HepG2 (cell line): ENCODE measurements around the gene TRAF4. TPM values are rescaled to one million over a fixed set of nuclear protein-coding genes. Genes with fewer than 3 reads are reported as not detected.
A peak's percentile ranks its signal among the peaks of the same experiment; 100 is the strongest.

Source experiments
- ATAD3A ChIP-seq: sonication (generic); formaldehyde crosslinking; IDR thresholded peaks from 2 replicates; pipeline ENCODE4 v1.4.0; 2020; ENCODE audit warnings: missing genetic modification reagents
- CREM ChIP-seq, 2 experiments: sonication (generic) in 1 of 2; formaldehyde crosslinking in 1 of 2; IDR thresholded peaks; 2 replicates each; pipeline versions ENCODE4 v1.4.0 to v1.6.1; 2016 to 2020; ENCODE audit warnings: antibody characterized with exemption in 1 of 2, mild to moderate bottlenecking in 1 of 2, missing genetic modification reagents in 1 of 2
- KMT2A ChIP-seq: sonication (generic); formaldehyde crosslinking; IDR thresholded peaks from 2 replicates; pipeline ENCODE4 v1.4.0; 2020; ENCODE audit warnings: missing genetic modification reagents
- MXD4 ChIP-seq: IDR thresholded peaks from 2 replicates; pipeline ENCODE4 v1.6.1; 2016; ENCODE audit warnings: mild to moderate bottlenecking, missing biosample characterization, missing genetic modification reagents
- ZFP37 ChIP-seq: sonication (generic); formaldehyde crosslinking; IDR thresholded peaks from 2 replicates; pipeline ENCODE4 v1.4.0; 2020; ENCODE audit warnings: missing genetic modification reagents, borderline replicate concordance
- ZNF17 ChIP-seq: sonication (generic); formaldehyde crosslinking; IDR thresholded peaks from 2 replicates; pipeline ENCODE4 v1.5.0; 2020; ENCODE audit warnings: mild to moderate bottlenecking, missing genetic modification reagents
- ZNF557 ChIP-seq: sonication (generic); formaldehyde crosslinking; IDR thresholded peaks from 2 replicates; pipeline ENCODE4 v1.4.0; 2020; ENCODE audit warnings: missing genetic modification reagents
- ZNF781 ChIP-seq: sonication (generic); formaldehyde crosslinking; IDR thresholded peaks from 2 replicates; pipeline ENCODE4 v1.5.1; 2020; ENCODE audit warnings: borderline replicate concordance, mild to moderate bottlenecking, missing genetic modification reagents; ENCODE audit errors: not compliant biosample characterization
- ZNF839 ChIP-seq: sonication (generic); formaldehyde crosslinking; IDR thresholded peaks from 2 replicates; pipeline ENCODE4 v1.4.0; 2020; ENCODE audit warnings: missing genetic modification reagents, mild to moderate bottlenecking, borderline replicate concordance
- polyA plus RNA-seq, 8 experiments: library from polyadenylated mRNA; depleted of rRNA in 3 of 8; stranded (reverse) in 7 of 8; unstranded in 1 of 8; fragments of >200 nt; fragmentation: Illumina TruSeq in 4 of 8; extraction: Trizol in 4 of 8; gene quantifications; 2 replicates each; pipeline versions ENCODE4 v1.2.1 to v1.2.3, GENCODE V29; 2011 to 2016; ENCODE audit warnings: low read depth in 4 of 8, missing spikeins in 1 of 8, mixed read lengths in 1 of 8; ENCODE audit not compliant: insufficient read depth in 1 of 8
- total RNA-seq, 5 experiments: library from RNA; depleted of rRNA; stranded (reverse); fragments of >200 nt; fragmentation: Illumina TruSeq; extraction: Trizol; gene quantifications; 2 replicates each; pipeline ENCODE4 v1.2.3, GENCODE V29; 2016; ENCODE audit warnings: low read depth in 1 of 5
- TF ChIP-seq, protein P1 (sequence below): sonication (generic); formaldehyde crosslinking; IDR thresholded peaks from 2 replicates; pipeline ENCODE4; 2020; ENCODE audit warnings: missing genetic modification reagents, mild to moderate bottlenecking, borderline replicate concordance
- TF ChIP-seq, protein P2 (sequence below), 2 experiments: fragments of 450-650 bp in 1 of 2; sonication (generic) in 1 of 2; formaldehyde crosslinking in 1 of 2; IDR thresholded peaks; 2 replicates each; pipeline versions ENCODE4 v1.6.1 to v1.8.0; 2016 to 2022; ENCODE audit warnings: antibody characterized with exemption in 1 of 2, mild to moderate bottlenecking in 1 of 2, missing genetic modification reagents in 1 of 2
- TF ChIP-seq, protein P3 (sequence below): sonication (generic); formaldehyde crosslinking; IDR thresholded peaks from 2 replicates; pipeline ENCODE4 v1.5.0; 2020; ENCODE audit warnings: mild to moderate bottlenecking, low read depth, missing genetic modification reagents, borderline replicate concordance
- TF ChIP-seq, protein P4 (sequence below): sonication (generic); formaldehyde crosslinking; IDR thresholded peaks from 2 replicates; pipeline ENCODE4 v1.5.0; 2020; ENCODE audit warnings: mild to moderate bottlenecking, missing genetic modification reagents

The TRAF4 gene
- total and polyA plus RNA-seq, 2 of the 13 experiments (the other 11 are each of a cell fraction or from before 2014, with no cell fraction given): 86.0 to 89.9 TPM

DNA sequence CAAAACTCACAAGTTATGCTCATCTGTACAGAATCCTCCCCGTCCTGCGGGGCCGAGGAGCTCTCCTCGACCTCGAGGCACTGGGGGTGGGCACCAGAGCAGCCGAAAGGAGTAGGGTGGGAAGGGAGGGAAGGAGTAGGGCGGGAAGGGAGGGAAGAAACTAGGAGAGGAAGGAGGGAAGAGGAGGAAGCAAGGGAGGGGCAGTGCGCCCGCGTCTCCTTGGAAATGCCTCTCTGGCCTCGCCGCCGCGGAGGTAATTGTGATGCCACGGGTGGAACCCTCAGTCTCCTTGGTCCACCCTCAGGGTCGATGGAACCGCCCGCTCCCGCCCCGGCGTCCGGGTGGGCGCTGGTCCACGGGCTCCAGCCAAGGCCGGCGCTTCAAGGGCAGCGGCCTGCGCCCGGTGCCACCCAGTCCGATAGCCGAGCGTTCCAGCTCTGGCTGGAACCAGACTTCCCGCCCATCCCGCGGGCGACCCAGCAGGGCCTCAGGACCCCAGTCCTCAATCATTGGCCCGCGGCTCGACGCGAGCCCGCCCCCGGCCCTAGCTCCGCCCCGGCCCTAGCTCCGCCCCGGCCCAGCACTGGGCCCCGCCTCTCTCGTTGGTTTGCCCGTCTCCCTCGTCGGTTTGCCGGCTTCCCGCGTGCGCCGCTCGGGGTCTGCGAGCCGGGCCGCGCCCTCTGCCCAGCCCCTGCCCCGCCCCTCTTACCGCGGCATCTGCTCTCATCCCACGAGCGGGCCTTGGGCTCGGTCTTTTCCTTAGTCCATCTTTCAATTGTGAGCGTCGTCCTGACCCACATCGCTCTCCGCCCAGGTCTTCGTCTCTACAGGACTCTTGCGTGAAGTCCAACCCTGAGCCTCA is 32.7 kb upstream of the TRAF4 start (continued):
- TF ChIP-seq, protein P1, sequence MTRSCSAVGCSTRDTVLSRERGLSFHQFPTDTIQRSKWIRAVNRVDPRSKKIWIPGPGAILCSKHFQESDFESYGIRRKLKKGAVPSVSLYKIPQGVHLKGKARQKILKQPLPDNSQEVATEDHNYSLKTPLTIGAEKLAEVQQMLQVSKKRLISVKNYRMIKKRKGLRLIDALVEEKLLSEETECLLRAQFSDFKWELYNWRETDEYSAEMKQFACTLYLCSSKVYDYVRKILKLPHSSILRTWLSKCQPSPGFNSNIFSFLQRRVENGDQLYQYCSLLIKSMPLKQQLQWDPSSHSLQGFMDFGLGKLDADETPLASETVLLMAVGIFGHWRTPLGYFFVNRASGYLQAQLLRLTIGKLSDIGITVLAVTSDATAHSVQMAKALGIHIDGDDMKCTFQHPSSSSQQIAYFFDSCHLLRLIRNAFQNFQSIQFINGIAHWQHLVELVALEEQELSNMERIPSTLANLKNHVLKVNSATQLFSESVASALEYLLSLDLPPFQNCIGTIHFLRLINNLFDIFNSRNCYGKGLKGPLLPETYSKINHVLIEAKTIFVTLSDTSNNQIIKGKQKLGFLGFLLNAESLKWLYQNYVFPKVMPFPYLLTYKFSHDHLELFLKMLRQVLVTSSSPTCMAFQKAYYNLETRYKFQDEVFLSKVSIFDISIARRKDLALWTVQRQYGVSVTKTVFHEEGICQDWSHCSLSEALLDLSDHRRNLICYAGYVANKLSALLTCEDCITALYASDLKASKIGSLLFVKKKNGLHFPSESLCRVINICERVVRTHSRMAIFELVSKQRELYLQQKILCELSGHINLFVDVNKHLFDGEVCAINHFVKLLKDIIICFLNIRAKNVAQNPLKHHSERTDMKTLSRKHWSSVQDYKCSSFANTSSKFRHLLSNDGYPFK (CRISPR knock-in tag): no peak
- TF ChIP-seq ZNF557 (CRISPR knock-in tag) (no peak), ZNF781 (CRISPR knock-in tag) (no peak), ZFP37 (CRISPR knock-in tag) (no peak), ZNF839 (no peak), ZNF17 (CRISPR knock-in tag) (no peak), ATAD3A (no peak), KMT2A (CRISPR knock-in tag) (no peak; the same call in 1 of the 2 replicates), MXD4 (CRISPR knock-in tag) (no peak; the same call in 1 of the 2 replicates), CREM (IDR thresholded peaks at IDR 0.05) (no peak), CREM (CRISPR knock-in tag; IDR thresholded peaks at IDR 0.05) (no peak)
- TF ChIP-seq, protein P2, sequence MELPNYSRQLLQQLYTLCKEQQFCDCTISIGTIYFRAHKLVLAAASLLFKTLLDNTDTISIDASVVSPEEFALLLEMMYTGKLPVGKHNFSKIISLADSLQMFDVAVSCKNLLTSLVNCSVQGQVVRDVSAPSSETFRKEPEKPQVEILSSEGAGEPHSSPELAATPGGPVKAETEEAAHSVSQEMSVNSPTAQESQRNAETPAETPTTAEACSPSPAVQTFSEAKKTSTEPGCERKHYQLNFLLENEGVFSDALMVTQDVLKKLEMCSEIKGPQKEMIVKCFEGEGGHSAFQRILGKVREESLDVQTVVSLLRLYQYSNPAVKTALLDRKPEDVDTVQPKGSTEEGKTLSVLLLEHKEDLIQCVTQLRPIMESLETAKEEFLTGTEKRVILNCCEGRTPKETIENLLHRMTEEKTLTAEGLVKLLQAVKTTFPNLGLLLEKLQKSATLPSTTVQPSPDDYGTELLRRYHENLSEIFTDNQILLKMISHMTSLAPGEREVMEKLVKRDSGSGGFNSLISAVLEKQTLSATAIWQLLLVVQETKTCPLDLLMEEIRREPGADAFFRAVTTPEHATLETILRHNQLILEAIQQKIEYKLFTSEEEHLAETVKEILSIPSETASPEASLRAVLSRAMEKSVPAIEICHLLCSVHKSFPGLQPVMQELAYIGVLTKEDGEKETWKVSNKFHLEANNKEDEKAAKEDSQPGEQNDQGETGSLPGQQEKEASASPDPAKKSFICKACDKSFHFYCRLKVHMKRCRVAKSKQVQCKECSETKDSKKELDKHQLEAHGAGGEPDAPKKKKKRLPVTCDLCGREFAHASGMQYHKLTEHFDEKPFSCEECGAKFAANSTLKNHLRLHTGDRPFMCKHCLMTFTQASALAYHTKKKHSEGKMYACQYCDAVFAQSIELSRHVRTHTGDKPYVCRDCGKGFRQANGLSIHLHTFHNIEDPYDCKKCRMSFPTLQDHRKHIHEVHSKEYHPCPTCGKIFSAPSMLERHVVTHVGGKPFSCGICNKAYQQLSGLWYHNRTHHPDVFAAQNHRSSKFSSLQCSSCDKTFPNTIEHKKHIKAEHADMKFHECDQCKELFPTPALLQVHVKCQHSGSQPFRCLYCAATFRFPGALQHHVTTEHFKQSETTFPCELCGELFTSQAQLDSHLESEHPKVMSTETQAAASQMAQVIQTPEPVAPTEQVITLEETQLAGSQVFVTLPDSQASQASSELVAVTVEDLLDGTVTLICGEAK (IDR thresholded peaks at IDR 0.05): no peak
- TF ChIP-seq, protein P2 (CRISPR knock-in tag; IDR thresholded peaks at IDR 0.05): peak; percentile 52; the same call in 1 of the 2 replicates
- TF ChIP-seq, protein P3, sequence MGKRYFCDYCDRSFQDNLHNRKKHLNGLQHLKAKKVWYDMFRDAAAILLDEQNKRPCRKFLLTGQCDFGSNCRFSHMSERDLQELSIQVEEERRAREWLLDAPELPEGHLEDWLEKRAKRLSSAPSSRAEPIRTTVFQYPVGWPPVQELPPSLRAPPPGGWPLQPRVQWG (CRISPR knock-in tag): no peak
- TF ChIP-seq, protein P4, sequence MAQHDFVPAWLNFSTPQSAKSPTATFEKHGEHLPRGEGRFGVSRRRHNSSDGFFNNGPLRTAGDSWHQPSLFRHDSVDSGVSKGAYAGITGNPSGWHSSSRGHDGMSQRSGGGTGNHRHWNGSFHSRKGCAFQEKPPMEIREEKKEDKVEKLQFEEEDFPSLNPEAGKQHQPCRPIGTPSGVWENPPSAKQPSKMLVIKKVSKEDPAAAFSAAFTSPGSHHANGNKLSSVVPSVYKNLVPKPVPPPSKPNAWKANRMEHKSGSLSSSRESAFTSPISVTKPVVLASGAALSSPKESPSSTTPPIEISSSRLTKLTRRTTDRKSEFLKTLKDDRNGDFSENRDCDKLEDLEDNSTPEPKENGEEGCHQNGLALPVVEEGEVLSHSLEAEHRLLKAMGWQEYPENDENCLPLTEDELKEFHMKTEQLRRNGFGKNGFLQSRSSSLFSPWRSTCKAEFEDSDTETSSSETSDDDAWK (CRISPR knock-in tag): no peak
